Measurements from ENCODE around the gene PPP1R12A.
"Not testable (repeated sequence)": the region's sequence is repeated elsewhere in the genome, so short reads cannot be mapped to it uniquely, and the experiment has no call there.

PPP1R12A gene

DNA sequence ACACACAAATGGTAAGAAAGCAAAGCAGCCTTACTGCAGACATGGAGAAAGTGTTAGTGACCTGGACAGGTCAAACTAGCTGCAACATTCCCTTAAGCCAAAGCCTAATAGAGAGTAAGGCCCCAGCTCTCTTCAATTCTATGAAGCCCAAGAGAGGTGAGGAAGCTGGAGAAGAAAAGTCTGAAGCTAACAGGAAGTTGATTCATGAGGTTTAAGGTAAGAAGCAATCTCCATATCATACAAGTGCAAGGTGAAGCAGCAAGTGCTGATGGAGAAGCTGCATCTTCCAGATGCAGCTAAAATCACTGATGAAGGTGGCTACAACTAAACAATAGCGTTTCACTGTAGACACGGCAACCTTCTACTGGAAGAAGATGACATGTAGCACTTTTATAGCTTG is 53.5 kb downstream of the PPP1R12A start:
- Histone ChIP-seq H3K36me3 (ENCODE audit: control insufficient read depth in 2 of 2, insufficient read depth in 2 of 2, low read length in 2 of 2) (no peaks in the 10 kb centered on the region), H3K4me3 (ENCODE audit: low read length in 2 of 2) (no peak overlapping the region), H3K4me1 (ENCODE audit: control insufficient read depth in 2 of 2, insufficient read depth in 2 of 2, low read length in 2 of 2) (no peaks in the 10 kb centered on the region), H3K27ac (ENCODE audit: low read depth in 2 of 2, low read length in 2 of 2) (no peak overlapping the region), H3K27me3 (ENCODE audit: control insufficient read depth in 2 of 2, insufficient read depth in 2 of 2, low read length in 2 of 2) (no peaks in the 10 kb centered on the region), H3K9me3 (ENCODE audit: control insufficient read depth in 2 of 2, low read length in 2 of 2) (no peaks in the 10 kb centered on the region), H3K9ac (ENCODE audit: low read depth in 1 of 2, low read length in 2 of 2) (no peak overlapping the region)

DNA sequence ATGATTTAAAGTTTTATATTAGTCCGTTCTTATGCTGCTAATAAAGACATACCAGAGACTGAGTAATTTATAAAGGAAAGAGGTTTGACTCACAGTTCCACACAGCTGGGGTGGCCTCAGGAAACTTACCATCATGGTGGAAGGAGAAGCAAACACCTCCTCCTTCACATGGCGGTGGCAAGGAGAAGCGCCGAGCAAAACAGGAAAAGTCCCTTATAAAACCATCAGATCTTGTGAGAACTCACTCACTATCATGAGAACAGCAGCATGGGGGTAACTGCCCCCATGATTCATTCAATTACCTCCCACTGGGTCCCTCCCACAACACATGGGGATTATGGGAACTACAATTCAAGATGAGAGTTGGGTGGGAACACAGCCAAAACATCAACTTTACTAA is 56.4 kb downstream of the PPP1R12A start:
- not testable (repeated sequence) for H3K9me3 ChIP-seq (ENCODE audit: control insufficient read depth in 2 of 2, low read length in 2 of 2); H3K36me3 ChIP-seq (ENCODE audit: control insufficient read depth in 2 of 2, insufficient read depth in 2 of 2, low read length in 2 of 2); H3K4me1 ChIP-seq (ENCODE audit: control insufficient read depth in 2 of 2, insufficient read depth in 2 of 2, low read length in 2 of 2); H3K27ac ChIP-seq (ENCODE audit: low read depth in 2 of 2, low read length in 2 of 2); H3K4me3 ChIP-seq (ENCODE audit: low read length in 2 of 2); H3K9ac ChIP-seq (ENCODE audit: low read depth in 1 of 2, low read length in 2 of 2); H3K27me3 ChIP-seq (ENCODE audit: control insufficient read depth in 2 of 2, insufficient read depth in 2 of 2, low read length in 2 of 2)

DNA sequence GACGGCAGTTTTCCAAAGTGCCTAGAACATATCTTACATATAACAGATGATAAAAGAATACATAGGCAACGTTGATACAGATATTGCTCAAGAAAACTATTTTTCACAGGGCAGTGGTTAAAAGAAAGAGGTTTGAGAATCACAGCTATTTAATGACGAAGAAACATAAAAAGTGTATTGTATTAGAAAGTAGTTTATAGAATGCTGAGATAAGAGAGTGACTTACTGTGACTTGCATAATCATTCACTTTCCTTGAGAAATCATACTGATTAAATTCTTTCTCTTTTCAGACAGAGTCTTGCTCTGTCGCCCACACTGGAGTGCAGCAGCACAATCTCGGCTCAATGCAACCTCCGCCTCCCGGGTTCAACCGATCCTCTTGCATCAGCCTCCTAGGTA is 57.7 kb downstream of the PPP1R12A start:
- peaks cover 0 to 2% of the 10 kb centered on the region in 2 donors for H3K36me3 ChIP-seq (ENCODE audit: control insufficient read depth in 2 of 2, insufficient read depth in 2 of 2, low read length in 2 of 2)
- no peaks in the 10 kb centered on the region for H3K9me3 ChIP-seq (ENCODE audit: control insufficient read depth in 2 of 2, low read length in 2 of 2)
- no peak overlapping the region for H3K27ac ChIP-seq (ENCODE audit: low read depth in 2 of 2, low read length in 2 of 2)
- H3K4me3 ChIP-seq (ENCODE audit: low read length in 2 of 2) = no peak overlapping the region
- H3K4me1 ChIP-seq (ENCODE audit: control insufficient read depth in 2 of 2, insufficient read depth in 2 of 2, low read length in 2 of 2) = no peaks in the 10 kb centered on the region
- H3K27me3 ChIP-seq (ENCODE audit: control insufficient read depth in 2 of 2, insufficient read depth in 2 of 2, low read length in 2 of 2) = no peaks in the 10 kb centered on the region
- H3K9ac ChIP-seq (ENCODE audit: low read depth in 1 of 2, low read length in 2 of 2) = no peak overlapping the region

DNA sequence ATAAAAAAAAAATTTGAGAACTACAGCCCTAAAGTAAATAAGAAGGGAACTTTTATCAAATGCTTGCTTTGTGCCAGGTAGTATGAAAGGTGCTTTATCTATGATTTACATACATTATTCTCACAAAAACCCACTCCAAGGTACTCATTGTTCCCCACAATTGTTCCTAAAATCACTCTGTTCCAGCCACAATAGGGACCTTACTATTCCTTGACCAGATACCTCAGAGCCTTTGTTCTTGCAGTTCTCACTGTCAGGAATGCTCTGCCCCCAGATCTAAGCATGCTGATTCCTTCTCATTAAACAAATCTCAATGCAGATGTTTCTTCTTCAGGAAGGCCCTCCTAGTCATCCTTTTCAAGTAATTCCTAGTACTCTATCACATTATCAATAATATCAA is 60.2 kb downstream of the PPP1R12A start:
- Histone ChIP-seq H3K27me3 (ENCODE audit: control insufficient read depth in 2 of 2, insufficient read depth in 2 of 2, low read length in 2 of 2) (no peaks in the 10 kb centered on the region), H3K27ac (ENCODE audit: low read depth in 2 of 2, low read length in 2 of 2) (no peak overlapping the region), H3K4me3 (ENCODE audit: low read length in 2 of 2) (no peak overlapping the region), H3K9me3 (ENCODE audit: control insufficient read depth in 2 of 2, low read length in 2 of 2) (no peaks in the 10 kb centered on the region), H3K4me1 (ENCODE audit: control insufficient read depth in 2 of 2, insufficient read depth in 2 of 2, low read length in 2 of 2) (no peaks in the 10 kb centered on the region), H3K9ac (ENCODE audit: low read depth in 1 of 2, low read length in 2 of 2) (no peak overlapping the region), H3K36me3 (ENCODE audit: control insufficient read depth in 2 of 2, insufficient read depth in 2 of 2, low read length in 2 of 2) (peaks cover 3 to 5% of the 10 kb centered on the region in 2 donors)

DNA sequence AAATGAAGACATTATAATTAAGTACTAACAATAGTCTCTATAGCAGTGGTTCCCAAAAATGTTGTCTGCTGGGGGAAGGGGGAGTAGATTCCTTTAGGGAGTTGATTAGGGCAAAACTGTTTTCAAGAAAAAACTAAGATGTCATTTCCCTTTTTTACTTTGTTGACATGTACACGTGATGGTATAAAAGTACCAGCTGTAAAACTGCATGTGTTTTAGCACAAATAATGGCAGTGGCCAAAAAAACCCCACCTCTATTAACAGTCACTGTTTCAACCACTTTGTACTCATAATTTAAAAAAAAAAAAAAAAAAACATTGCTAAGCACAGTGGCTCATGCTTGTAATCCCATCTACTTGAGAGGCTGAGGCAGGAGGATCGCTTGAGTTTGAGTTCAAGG is 61.7 kb downstream of the PPP1R12A start:
- Histone ChIP-seq H3K27ac (ENCODE audit: low read depth in 2 of 2, low read length in 2 of 2) (no peak overlapping the region), H3K36me3 (ENCODE audit: control insufficient read depth in 2 of 2, insufficient read depth in 2 of 2, low read length in 2 of 2) (peaks cover 5 to 9% of the 10 kb centered on the region in 2 donors), H3K9ac (ENCODE audit: low read depth in 1 of 2, low read length in 2 of 2) (no peak overlapping the region), H3K27me3 (ENCODE audit: control insufficient read depth in 2 of 2, insufficient read depth in 2 of 2, low read length in 2 of 2) (no peaks in the 10 kb centered on the region), H3K4me3 (ENCODE audit: low read length in 2 of 2) (no peak overlapping the region), H3K9me3 (ENCODE audit: control insufficient read depth in 2 of 2, low read length in 2 of 2) (no peaks in the 10 kb centered on the region), H3K4me1 (ENCODE audit: control insufficient read depth in 2 of 2, insufficient read depth in 2 of 2, low read length in 2 of 2) (no peaks in the 10 kb centered on the region)

DNA sequence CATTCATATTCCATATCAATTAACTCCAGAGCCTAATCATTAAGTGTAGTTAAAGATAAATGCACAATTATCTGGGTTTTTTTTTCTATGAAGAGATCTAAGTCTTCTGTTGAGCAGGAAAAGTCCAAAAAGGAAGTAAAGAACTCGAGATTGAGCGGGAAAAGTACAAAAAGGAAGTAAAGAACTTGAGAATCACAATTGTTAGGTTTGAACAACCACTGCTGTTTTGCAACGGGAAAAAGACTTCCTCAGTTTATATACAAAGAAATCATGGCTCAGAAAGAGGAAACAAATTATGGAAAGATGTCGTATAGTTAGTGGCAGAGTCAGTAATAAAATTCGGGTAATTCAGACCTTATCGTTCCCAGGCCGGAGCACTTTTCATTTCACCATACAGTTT is 63.3 kb downstream of the PPP1R12A start:
- Histone ChIP-seq H3K36me3 (ENCODE audit: control insufficient read depth in 2 of 2, insufficient read depth in 2 of 2, low read length in 2 of 2) (peaks cover 6 to 11% of the 10 kb centered on the region in 2 donors), H3K4me3 (ENCODE audit: low read length in 2 of 2) (no peak overlapping the region), H3K9me3 (ENCODE audit: control insufficient read depth in 2 of 2, low read length in 2 of 2) (no peaks in the 10 kb centered on the region), H3K27me3 (ENCODE audit: control insufficient read depth in 2 of 2, insufficient read depth in 2 of 2, low read length in 2 of 2) (no peaks in the 10 kb centered on the region), H3K4me1 (ENCODE audit: control insufficient read depth in 2 of 2, insufficient read depth in 2 of 2, low read length in 2 of 2) (no peaks in the 10 kb centered on the region), H3K9ac (ENCODE audit: low read depth in 1 of 2, low read length in 2 of 2) (no peak overlapping the region), H3K27ac (ENCODE audit: low read depth in 2 of 2, low read length in 2 of 2) (no peak overlapping the region)

DNA sequence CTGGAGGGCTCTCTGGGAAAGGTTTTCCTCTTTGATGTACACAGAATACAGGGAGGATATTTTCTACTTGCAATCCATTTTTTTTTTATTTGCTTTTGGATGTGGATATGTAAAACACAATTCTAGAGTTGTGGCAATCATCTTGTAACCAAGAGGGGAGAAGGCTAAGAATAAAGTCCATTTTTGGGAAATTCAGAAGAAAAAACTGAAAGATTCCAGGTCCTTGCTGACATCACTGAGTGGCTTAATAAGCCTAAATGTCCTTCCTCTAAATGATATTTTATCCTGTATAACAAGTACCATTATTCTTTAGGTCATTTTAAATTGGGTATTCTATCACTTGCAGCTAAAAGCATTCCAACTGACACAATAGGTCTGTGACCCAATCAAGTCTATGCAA is 64.0 kb downstream of the PPP1R12A start:
- H3K9me3 ChIP-seq (ENCODE audit: control insufficient read depth in 2 of 2, low read length in 2 of 2) = no peaks in the 10 kb centered on the region
- no peak overlapping the region for H3K27ac ChIP-seq (ENCODE audit: low read depth in 2 of 2, low read length in 2 of 2)
- H3K27me3 ChIP-seq (ENCODE audit: control insufficient read depth in 2 of 2, insufficient read depth in 2 of 2, low read length in 2 of 2) = no peaks in the 10 kb centered on the region
- no peak overlapping the region for H3K4me3 ChIP-seq (ENCODE audit: low read length in 2 of 2)
- H3K36me3 ChIP-seq (ENCODE audit: control insufficient read depth in 2 of 2, insufficient read depth in 2 of 2, low read length in 2 of 2) = peaks cover 6 to 11% of the 10 kb centered on the region in 2 donors
- no peak overlapping the region for H3K9ac ChIP-seq (ENCODE audit: low read depth in 1 of 2, low read length in 2 of 2)
- no peaks in the 10 kb centered on the region for H3K4me1 ChIP-seq (ENCODE audit: control insufficient read depth in 2 of 2, insufficient read depth in 2 of 2, low read length in 2 of 2)

DNA sequence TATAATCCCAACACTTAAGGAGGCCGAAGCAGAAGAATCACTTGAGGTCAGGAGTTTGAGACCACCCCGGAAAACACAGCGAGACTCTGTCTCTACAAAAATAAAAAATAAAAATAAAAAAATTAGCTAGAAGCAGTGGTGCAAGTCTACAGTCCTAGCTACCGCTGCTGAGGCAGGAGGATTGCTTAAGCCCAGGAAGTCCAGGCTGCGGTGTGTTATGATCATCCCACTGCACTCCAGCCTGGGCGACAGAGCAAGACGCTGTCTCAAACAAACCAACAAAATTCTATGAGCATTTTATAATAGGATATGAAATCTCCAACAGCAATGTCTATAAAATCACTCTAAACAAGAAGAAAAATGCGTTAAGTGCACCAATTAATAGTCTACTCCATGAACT is 75.3 kb downstream of the PPP1R12A start:
- H3K9me3 ChIP-seq (ENCODE audit: control insufficient read depth in 2 of 2, low read length in 2 of 2) = no peaks in the 10 kb centered on the region
- H3K27me3 ChIP-seq (ENCODE audit: control insufficient read depth in 2 of 2, insufficient read depth in 2 of 2, low read length in 2 of 2) = no peaks in the 10 kb centered on the region
- no peak overlapping the region for H3K27ac ChIP-seq (ENCODE audit: low read depth in 2 of 2, low read length in 2 of 2)
- no peak overlapping the region for H3K9ac ChIP-seq (ENCODE audit: low read depth in 1 of 2, low read length in 2 of 2)
- no peaks in the 10 kb centered on the region for H3K36me3 ChIP-seq (ENCODE audit: control insufficient read depth in 2 of 2, insufficient read depth in 2 of 2, low read length in 2 of 2)
- no peaks in the 10 kb centered on the region for H3K4me1 ChIP-seq (ENCODE audit: control insufficient read depth in 2 of 2, insufficient read depth in 2 of 2, low read length in 2 of 2)
- H3K4me3 ChIP-seq (ENCODE audit: low read length in 2 of 2) = no peak overlapping the region

DNA sequence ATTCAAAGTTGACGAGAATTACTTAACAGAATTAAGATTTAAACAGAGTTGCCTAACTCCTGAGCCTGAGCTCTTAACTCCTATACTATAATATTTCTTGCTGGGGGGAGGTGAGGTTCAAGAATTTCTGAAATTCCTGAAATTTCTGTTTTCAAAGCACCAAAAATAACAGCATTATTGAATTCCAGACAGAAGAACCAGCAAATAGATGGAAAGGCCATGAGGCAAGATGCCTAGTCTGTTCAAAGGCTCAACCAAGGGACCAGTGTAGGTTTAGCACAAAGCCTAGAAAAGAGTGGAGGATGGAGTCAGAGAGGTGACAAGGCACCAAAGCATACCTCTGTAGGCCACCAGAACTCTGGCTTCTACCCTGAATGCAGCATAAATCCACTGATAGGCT is 76.4 kb downstream of the PPP1R12A start:
- no peaks in the 10 kb centered on the region for H3K9me3 ChIP-seq (ENCODE audit: control insufficient read depth in 2 of 2, low read length in 2 of 2)
- no peak overlapping the region for H3K27ac ChIP-seq (ENCODE audit: low read depth in 2 of 2, low read length in 2 of 2)
- no peaks in the 10 kb centered on the region for H3K36me3 ChIP-seq (ENCODE audit: control insufficient read depth in 2 of 2, insufficient read depth in 2 of 2, low read length in 2 of 2)
- no peaks in the 10 kb centered on the region for H3K27me3 ChIP-seq (ENCODE audit: control insufficient read depth in 2 of 2, insufficient read depth in 2 of 2, low read length in 2 of 2)
- H3K4me1 ChIP-seq (ENCODE audit: control insufficient read depth in 2 of 2, insufficient read depth in 2 of 2, low read length in 2 of 2) = no peaks in the 10 kb centered on the region
- H3K4me3 ChIP-seq (ENCODE audit: low read length in 2 of 2) = no peak overlapping the region
- no peak overlapping the region for H3K9ac ChIP-seq (ENCODE audit: low read depth in 1 of 2, low read length in 2 of 2)

DNA sequence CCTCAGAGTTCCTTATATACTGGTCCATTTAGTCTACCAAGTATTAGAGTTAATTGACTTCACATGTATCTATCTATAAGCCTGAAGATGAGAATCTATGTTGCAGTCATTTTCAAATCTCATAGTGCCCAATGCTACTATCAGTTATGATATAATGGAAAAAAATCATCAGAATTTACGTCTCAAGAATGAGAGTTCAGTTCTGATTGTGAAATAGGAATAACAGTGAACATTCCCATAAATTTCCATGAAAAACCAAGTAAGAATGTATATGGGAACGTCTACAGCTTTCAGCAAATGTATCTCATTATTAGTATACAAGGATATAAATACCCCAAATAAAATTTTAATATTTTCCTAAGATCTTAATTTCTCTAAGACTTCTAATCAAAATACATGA is 77.2 kb downstream of the PPP1R12A start:
- Histone ChIP-seq H3K9me3 (ENCODE audit: control insufficient read depth in 2 of 2, low read length in 2 of 2) (no peaks in the 10 kb centered on the region), H3K4me1 (ENCODE audit: control insufficient read depth in 2 of 2, insufficient read depth in 2 of 2, low read length in 2 of 2) (no peaks in the 10 kb centered on the region), H3K36me3 (ENCODE audit: control insufficient read depth in 2 of 2, insufficient read depth in 2 of 2, low read length in 2 of 2) (no peaks in the 10 kb centered on the region), H3K27me3 (ENCODE audit: control insufficient read depth in 2 of 2, insufficient read depth in 2 of 2, low read length in 2 of 2) (no peaks in the 10 kb centered on the region), H3K4me3 (ENCODE audit: low read length in 2 of 2) (no peak overlapping the region), H3K9ac (ENCODE audit: low read depth in 1 of 2, low read length in 2 of 2) (no peak overlapping the region), H3K27ac (ENCODE audit: low read depth in 2 of 2, low read length in 2 of 2) (no peak overlapping the region)

DNA sequence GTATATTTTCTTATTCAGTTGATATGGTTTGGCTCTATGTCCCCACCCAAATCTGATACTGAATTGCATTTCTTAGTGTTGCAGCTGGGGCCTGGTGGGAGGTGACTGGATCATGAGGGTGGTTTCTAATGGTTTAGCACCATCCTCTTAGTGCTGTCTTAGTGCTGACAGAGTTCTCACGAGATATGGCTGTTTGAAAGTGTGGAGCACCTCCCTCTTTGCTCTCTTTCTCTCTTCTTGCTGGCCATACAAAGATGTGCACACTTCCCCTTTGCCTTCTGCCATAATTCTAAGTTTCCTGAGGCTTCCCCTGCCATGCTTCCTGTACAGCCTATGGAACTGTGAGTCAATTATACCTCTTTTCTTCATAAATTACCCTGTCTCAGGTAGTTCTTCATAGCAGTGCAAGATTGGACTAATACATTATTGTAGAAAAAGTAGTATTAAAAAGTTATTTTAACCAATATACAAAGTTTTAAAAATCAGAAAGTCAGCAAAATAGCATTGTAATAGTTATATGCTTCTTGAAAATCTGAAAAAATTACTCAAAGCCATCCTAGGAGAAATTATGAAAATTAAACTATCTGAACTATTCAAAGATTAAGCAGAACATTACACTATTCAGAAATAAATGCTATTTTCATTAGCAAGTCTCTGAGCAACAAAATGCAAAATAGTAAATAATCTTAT is 84.1 kb downstream of the PPP1R12A start:
- no peaks in the 10 kb centered on the region for H3K36me3 ChIP-seq (ENCODE audit: control insufficient read depth in 2 of 2, insufficient read depth in 2 of 2, low read length in 2 of 2)
- no peak overlapping the region for H3K27ac ChIP-seq (ENCODE audit: low read depth in 2 of 2, low read length in 2 of 2)
- H3K27me3 ChIP-seq (ENCODE audit: control insufficient read depth in 2 of 2, insufficient read depth in 2 of 2, low read length in 2 of 2) = no peaks in the 10 kb centered on the region
- H3K9ac ChIP-seq (ENCODE audit: low read depth in 1 of 2, low read length in 2 of 2) = no peak overlapping the region
- H3K4me1 ChIP-seq (ENCODE audit: control insufficient read depth in 2 of 2, insufficient read depth in 2 of 2, low read length in 2 of 2) = no peaks in the 10 kb centered on the region
- no peak overlapping the region for H3K4me3 ChIP-seq (ENCODE audit: low read length in 2 of 2)
- H3K9me3 ChIP-seq (ENCODE audit: control insufficient read depth in 2 of 2, low read length in 2 of 2) = no peaks in the 10 kb centered on the region

Measured in mucosa of rectum (tissue), 2 donors.